OCI-LY3 (cell line): ENCODE data around the gene ERBB2.

Source experiments
- H2AFZ ChIP-seq: fragments of 200-600, 300-600 bp; shearing (Covaris generic); 2 replicates; pipeline ENCODE4 v1.6.0; 2014; ENCODE audit warnings: antibody characterized with exemption, low read depth, low read length
- H3K27ac ChIP-seq: fragments of 200-600, 300-600 bp; sonication (generic); 2 replicates; pipeline ENCODE4 v1.5.1; 2014; ENCODE audit warnings: mild to moderate bottlenecking, low read length, moderate library complexity, mixed read lengths
- H3K27me3 ChIP-seq: fragments of 200-600, 300-600 bp; sonication (generic); 2 replicates; pipeline ENCODE4 v1.6.1; 2014; ENCODE audit warnings: low read depth, low read length, mixed read lengths
- H3K36me3 ChIP-seq: fragments of 200-600, 300-600 bp; sonication (generic); replicated peaks from 2 replicates; pipeline ENCODE3; 2014; ENCODE audit warnings: low read depth, low read length, mixed read lengths
- H3K4me1 ChIP-seq: fragments of 300-600, 200-600 bp; sonication (generic); 2 replicates; pipeline ENCODE4 v1.6.1; 2014; ENCODE audit warnings: low read length, mixed read lengths
- H3K4me2 ChIP-seq: fragments of 200-600, 300-600 bp; sonication (generic); 2 replicates; pipeline ENCODE4 v1.6.1; 2014; ENCODE audit warnings: low read length, mixed read lengths
- H3K4me3 ChIP-seq: fragments of 300-600, 200-600 bp; sonication (generic); 2 replicates; pipeline ENCODE4 v1.5.1; 2014; ENCODE audit warnings: antibody characterized with exemption, mild to moderate bottlenecking, low read length, moderate library complexity
- H3K79me2 ChIP-seq: fragments of 300-600, 200-600 bp; shearing (Covaris generic); 2 replicates; pipeline ENCODE4 v1.6.1; 2014; ENCODE audit warnings: mild to moderate bottlenecking, low read length, mixed read lengths
- H3K9ac ChIP-seq: fragments of 300-600, 200-600 bp; shearing (Covaris generic); 2 replicates; pipeline ENCODE4 v1.6.0; 2014; ENCODE audit warnings: mild to moderate bottlenecking, low read length, moderate library complexity
- H3K9me3 ChIP-seq: fragments of 200-600, 300-600 bp; shearing (Covaris generic); 2 replicates; pipeline ENCODE4 v1.6.1; 2014; ENCODE audit warnings: low read length, mixed read lengths; ENCODE audit not compliant: insufficient read depth
- H4K20me1 ChIP-seq: fragments of 200-600, 300-600 bp; sonication (generic); 2 replicates; pipeline ENCODE4 v1.6.1; 2016; ENCODE audit warnings: low read length, mixed read lengths; ENCODE audit not compliant: insufficient read depth
- CTCF ChIP-seq: fragments of 200-600, 300-600 bp; sonication (generic); IDR thresholded peaks from 2 replicates; pipeline ENCODE4 v1.5.1; 2014; ENCODE audit warnings: antibody characterized with exemption, low read length, low read depth
- EZH2phosphoT487 ChIP-seq: fragments of 200-600 bp; shearing (Covaris generic); IDR thresholded peaks from 2 replicates; pipeline ENCODE4 v1.6.1; 2018; ENCODE audit warnings: antibody characterized with exemption, mixed run types, low read depth

ERBB2 gene

DNA sequence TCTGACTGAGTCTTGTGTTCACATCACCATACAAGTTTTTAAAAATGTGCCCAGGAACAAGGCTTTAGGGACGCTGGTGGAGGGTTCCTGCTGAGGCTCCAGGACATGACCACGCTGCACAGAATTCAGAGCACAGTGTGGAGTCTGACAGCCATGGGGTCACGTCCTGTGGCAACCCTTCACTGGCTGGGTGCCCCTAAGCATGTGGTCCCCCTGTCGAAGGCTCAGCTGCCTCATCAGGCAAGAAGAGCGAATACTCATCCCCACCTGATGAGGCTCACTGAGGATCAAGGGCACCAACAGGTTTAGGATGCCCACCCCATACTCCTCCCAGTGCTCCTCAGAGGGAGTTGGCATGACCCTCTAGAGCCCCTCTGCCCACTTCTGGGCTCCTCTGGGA, 25.7 kb upstream of the ERBB2 start:
- H3K4me1 ChIP-seq = peaks cover 15% of the 10 kb centered on the region
- no peak overlapping the region for H3K4me3 ChIP-seq
- no peak overlapping the region for H3K27ac ChIP-seq
- no peaks in the 10 kb centered on the region for H3K9me3 ChIP-seq
- no peak overlapping the region for H2AFZ ChIP-seq
- no peaks in the 10 kb centered on the region for H3K27me3 ChIP-seq
- no peaks in the 10 kb centered on the region for H3K79me2 ChIP-seq
- TF ChIP-seq EZH2phosphoT487 (no peak), CTCF (no peak)
- H3K36me3 ChIP-seq = no peaks in the 10 kb centered on the region
- H3K4me2 ChIP-seq = no peak overlapping the region
- no peak overlapping the region for H3K9ac ChIP-seq
- no peaks in the 10 kb centered on the region for H4K20me1 ChIP-seq

GRCh38 chr17:39674702-39675389, 25.0 kb upstream of the ERBB2 start:
- no peak overlapping the region for H2AFZ ChIP-seq
- H3K27ac ChIP-seq = no peak overlapping the region
- no peak overlapping the region for H3K4me3 ChIP-seq
- H3K27me3 ChIP-seq = no peaks in the 10 kb centered on the region
- peaks cover 15% of the 10 kb centered on the region for H3K4me1 ChIP-seq
- no peaks in the 10 kb centered on the region for H3K9me3 ChIP-seq
- no peak overlapping the region for H3K9ac ChIP-seq
- no peaks in the 10 kb centered on the region for H4K20me1 ChIP-seq
- H3K79me2 ChIP-seq = no peaks in the 10 kb centered on the region
- no peak overlapping the region for H3K4me2 ChIP-seq
- H3K36me3 ChIP-seq = no peaks in the 10 kb centered on the region
- TF ChIP-seq CTCF (no peak), EZH2phosphoT487 (no peak)

- no peaks in the 10 kb centered on the region for H3K36me3 ChIP-seq
- no peak overlapping the region for H3K4me3 ChIP-seq
- H3K9ac ChIP-seq = no peak overlapping the region
- H3K9me3 ChIP-seq = no peaks in the 10 kb centered on the region
- TF ChIP-seq EZH2phosphoT487 (no peak), CTCF (no peak)
- no peak overlapping the region for H3K27ac ChIP-seq
- H3K4me2 ChIP-seq = no peak overlapping the region
- no peak overlapping the region for H2AFZ ChIP-seq
- H4K20me1 ChIP-seq = no peaks in the 10 kb centered on the region
- peaks cover 15% of the 10 kb centered on the region for H3K4me1 ChIP-seq
- H3K27me3 ChIP-seq = no peaks in the 10 kb centered on the region
- no peaks in the 10 kb centered on the region for H3K79me2 ChIP-seq
These were observed 24.3 kb upstream of the ERBB2 start for GRCh38 chr17:39675390-39676082.

GRCh38 chr17:39676198-39676819, 23.6 kb upstream of the ERBB2 start:
- H3K27ac ChIP-seq = no peak overlapping the region
- H3K4me2 ChIP-seq = no peak overlapping the region
- TF ChIP-seq CTCF (no peak), EZH2phosphoT487 (no peak)
- no peaks in the 10 kb centered on the region for H3K79me2 ChIP-seq
- no peak overlapping the region for H3K4me3 ChIP-seq
- no peak overlapping the region for H3K9ac ChIP-seq
- H3K4me1 ChIP-seq = peaks cover 18% of the 10 kb centered on the region
- H3K9me3 ChIP-seq = no peaks in the 10 kb centered on the region
- H2AFZ ChIP-seq = no peak overlapping the region
- no peaks in the 10 kb centered on the region for H3K27me3 ChIP-seq
- no peaks in the 10 kb centered on the region for H4K20me1 ChIP-seq
- no peaks in the 10 kb centered on the region for H3K36me3 ChIP-seq
